ENCODE results near the gene CCDC61. TPM values are rescaled to one million over a fixed set of nuclear protein-coding genes. Genes with fewer than 3 reads are reported as not detected.

CCDC61 gene
- total and polyA plus RNA-seq, 2 of the 8 experiments (the other 6 are each of a cell fraction or from before 2014, with no cell fraction given), result 7.8 to 17.4 TPM

GRCh38 chr19:45996933-45997332 is 1.7 kb downstream of the CCDC61 start:
- Histone ChIP-seq H3K9ac (replicated peaks in 1 of 4; ENCODE audit: extremely low read depth in 1 of 4, low read depth in 3 of 4, low read length in 3 of 4) (no peak overlapping the region), H3K23ac (ENCODE audit: insufficient read length) (no peak overlapping the region), H3K27ac (ENCODE audit: low read depth, low read length) (no peak overlapping the region), H3K79me1 (ENCODE audit: low read depth, low read length) (peaks cover 7% of the 10 kb centered on the region; the same call in 1 of the 2 replicates), H4K91ac (replicated peaks; ENCODE audit: insufficient read length, low read length) (no peak overlapping the region), H3K9me3 (ENCODE audit: insufficient read depth in 2 of 2, low read depth in 1 of 2, low read length in 1 of 2) (no peaks in the 10 kb centered on the region), H4K5ac (ENCODE audit: insufficient read length, low read depth, low read length) (no peak overlapping the region), H2BK5ac (ENCODE audit: low read depth, low read length) (no peak overlapping the region; the same call in 1 of the 2 replicates), H2AFZ (ENCODE audit: low read length) (no peak overlapping the region), H4K20me1 (replicated peaks in 1 of 2; ENCODE audit: control insufficient read depth in 1 of 2, insufficient read depth in 2 of 2, low read length in 2 of 2) (no peaks in the 10 kb centered on the region), H3K14ac (ENCODE audit: insufficient read length) (no peak overlapping the region), H3K4me1 (replicated peaks in 1 of 4; ENCODE audit: control insufficient read depth in 3 of 4, insufficient read depth in 4 of 4, low read length in 3 of 4) (peaks cover 3 to 10% (median 4%) of the 10 kb centered on the region in 4 experiments; a peak in 6 of 7 replicates), H3K27me3 (replicated peaks in 1 of 4; ENCODE audit: control insufficient read depth in 3 of 4, extremely low read depth in 1 of 4, insufficient read depth in 3 of 4, low read length in 3 of 4) (no peaks in the 10 kb centered on the region), H2BK12ac (ENCODE audit: low read depth, low read length) (no peak overlapping the region), H3K18ac (ENCODE audit: extremely low read depth, low read length) (no peak overlapping the region), H4K8ac (ENCODE audit: extremely low read depth, insufficient read depth, low read length) (no peak overlapping the region), H3K23me2 (ENCODE audit: low read depth, low read length) (peaks cover 14% of the 10 kb centered on the region), H2BK15ac (ENCODE audit: low read length) (no peak overlapping the region), H3K4ac (replicated peaks; ENCODE audit: insufficient read length, low read depth, low read length) (no peak overlapping the region), H3K36me3 (ENCODE audit: control insufficient read depth in 2 of 4, insufficient read depth in 4 of 4, low read length in 3 of 4) (0 out of 8 replicates have a peak, but pooled peaks cover 0 to 6% (median 0%) of the 10 kb centered on the region in 4 experiments), H2BK120ac (replicated peaks; ENCODE audit: low read depth, low read length) (no peak overlapping the region), H3K56ac (replicated peaks; ENCODE audit: insufficient read length, low read depth, low read length) (no peak overlapping the region), H3K4me3 (ENCODE audit: extremely low read depth in 1 of 4, insufficient read depth in 2 of 4, low read depth in 3 of 4, low read length in 4 of 4) (no peak overlapping the region), H3K79me2 (ENCODE audit: control insufficient read depth in 1 of 2, insufficient read depth in 2 of 2, low read length in 2 of 2) (peaks cover 0 to 9% of the 10 kb centered on the region in 2 experiments; a peak in 2 of 4 replicates), H2AK5ac (ENCODE audit: low read depth, low read length) (no peak overlapping the region), H2BK20ac (ENCODE audit: low read length) (no peak overlapping the region), H3K4me2 (ENCODE audit: insufficient read depth in 1 of 2, low read depth in 2 of 2, low read length in 2 of 2) (no peak overlapping the region; a peak in 1 of 4 replicates)
- 79% methylated on average over 8 of the region's 8 CpGs; no CpG with 5 or more reads in 1 of the 2 experiments for WGBS, 2 experiments (ENCODE audit: extremely low coverage in 1 of 2, insufficient coverage in 1 of 2, insufficient read length in 1 of 2, insufficient replicate concordance in 2 of 2, low coverage in 1 of 2, low lambda C conversion rate in 2 of 2, missing lambda C conversion rate in 1 of 2)
- no peak for DNase-seq (ENCODE audit: low read depth in 1 of 2, low spot score in 2 of 2)
- FAIRE-seq, result no peak
- POLR2A ChIA-PET (ENCODE audit: partially characterized antibody), result no interaction called here
- CTCF ChIA-PET (ENCODE audit: partially characterized antibody), result interaction anchor here (1.2 to 1.7 kb wide), 3 partner anchors 13 to 78 kb away, joined by 3 to 8 read pairs (median 3); no protein-coding TSS in a partner anchor
- TF ChIP-seq FOSL1 (IDR thresholded peaks at IDR 0.05; ENCODE audit: insufficient read depth, low read depth, low read length) (no peak), E2F6 (IDR thresholded peaks at IDR 0.05) (no peak), HDAC2 (IDR thresholded peaks at IDR 0.05; ENCODE audit: borderline replicate concordance in 1 of 2, low read depth in 2 of 2, low read length in 2 of 2) (no peak)
- TF ChIP-seq, protein P1, sequence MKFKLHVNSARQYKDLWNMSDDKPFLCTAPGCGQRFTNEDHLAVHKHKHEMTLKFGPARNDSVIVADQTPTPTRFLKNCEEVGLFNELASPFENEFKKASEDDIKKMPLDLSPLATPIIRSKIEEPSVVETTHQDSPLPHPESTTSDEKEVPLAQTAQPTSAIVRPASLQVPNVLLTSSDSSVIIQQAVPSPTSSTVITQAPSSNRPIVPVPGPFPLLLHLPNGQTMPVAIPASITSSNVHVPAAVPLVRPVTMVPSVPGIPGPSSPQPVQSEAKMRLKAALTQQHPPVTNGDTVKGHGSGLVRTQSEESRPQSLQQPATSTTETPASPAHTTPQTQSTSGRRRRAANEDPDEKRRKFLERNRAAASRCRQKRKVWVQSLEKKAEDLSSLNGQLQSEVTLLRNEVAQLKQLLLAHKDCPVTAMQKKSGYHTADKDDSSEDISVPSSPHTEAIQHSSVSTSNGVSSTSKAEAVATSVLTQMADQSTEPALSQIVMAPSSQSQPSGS (IDR thresholded peaks at IDR 0.05; ENCODE audit: low read length), result no peak

All from H1 (cell line).